DOHH2 (cell line): ENCODE measurements around the gene TMEM239.

ENCODE experiments used
- EZH2phosphoT487 ChIP-seq: fragments of 200-600 bp; sonication (generic); IDR thresholded peaks from 2 replicates; pipeline ENCODE4 v1.6.1; 2017; ENCODE audit warnings: borderline replicate concordance, mild to moderate bottlenecking, antibody characterized with exemption, low read length, moderate library complexity, mixed read lengths
- TF ChIP-seq, protein P1 (sequence below): fragments of 200-600 bp; sonication (generic); IDR thresholded peaks from one replicate; pipeline ENCODE4 v1.5.1; 2014; ENCODE audit warnings: antibody characterized with exemption, mild to moderate bottlenecking, low read depth, low read length; ENCODE audit not compliant: poor library complexity, severe bottlenecking

- TF ChIP-seq, protein P1, sequence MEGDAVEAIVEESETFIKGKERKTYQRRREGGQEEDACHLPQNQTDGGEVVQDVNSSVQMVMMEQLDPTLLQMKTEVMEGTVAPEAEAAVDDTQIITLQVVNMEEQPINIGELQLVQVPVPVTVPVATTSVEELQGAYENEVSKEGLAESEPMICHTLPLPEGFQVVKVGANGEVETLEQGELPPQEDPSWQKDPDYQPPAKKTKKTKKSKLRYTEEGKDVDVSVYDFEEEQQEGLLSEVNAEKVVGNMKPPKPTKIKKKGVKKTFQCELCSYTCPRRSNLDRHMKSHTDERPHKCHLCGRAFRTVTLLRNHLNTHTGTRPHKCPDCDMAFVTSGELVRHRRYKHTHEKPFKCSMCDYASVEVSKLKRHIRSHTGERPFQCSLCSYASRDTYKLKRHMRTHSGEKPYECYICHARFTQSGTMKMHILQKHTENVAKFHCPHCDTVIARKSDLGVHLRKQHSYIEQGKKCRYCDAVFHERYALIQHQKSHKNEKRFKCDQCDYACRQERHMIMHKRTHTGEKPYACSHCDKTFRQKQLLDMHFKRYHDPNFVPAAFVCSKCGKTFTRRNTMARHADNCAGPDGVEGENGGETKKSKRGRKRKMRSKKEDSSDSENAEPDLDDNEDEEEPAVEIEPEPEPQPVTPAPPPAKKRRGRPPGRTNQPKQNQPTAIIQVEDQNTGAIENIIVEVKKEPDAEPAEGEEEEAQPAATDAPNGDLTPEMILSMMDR, result no peak
- no peak for TF ChIP-seq EZH2phosphoT487
Measured at GRCh38 chr20:2814076-2814475, 2.1 kb upstream of the TMEM239 start.
